GM19238 (cell line): ENCODE results near the gene TMEM156.

Experiments
- DNase-seq: peaks from one replicate; pipeline ENCODE4 v3.0.0; 2011; ENCODE audit warnings: low spot score; ENCODE audit not compliant: insufficient read length

Gene TMEM156

DNA sequence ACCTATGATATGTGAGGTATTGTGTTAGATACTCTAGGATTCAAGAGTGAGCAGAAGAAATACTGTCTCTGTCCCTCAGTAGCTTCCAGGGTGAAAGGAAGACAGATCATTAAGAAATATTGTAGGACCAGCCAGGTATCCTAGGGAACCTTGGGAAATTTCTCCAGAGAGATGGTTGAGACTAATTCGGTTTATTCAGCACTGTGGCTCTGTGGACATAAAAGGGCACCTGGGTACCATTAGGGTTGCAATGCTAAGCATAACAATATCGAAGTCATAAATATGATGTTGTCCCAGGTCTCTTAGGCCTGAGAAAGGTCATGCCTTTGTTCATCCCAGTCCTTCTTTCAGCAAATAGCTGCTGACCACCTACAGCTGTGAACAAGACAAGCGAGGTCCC is 103.6 kb downstream of the TMEM156 start:
- DNase-seq: no peak

DNA sequence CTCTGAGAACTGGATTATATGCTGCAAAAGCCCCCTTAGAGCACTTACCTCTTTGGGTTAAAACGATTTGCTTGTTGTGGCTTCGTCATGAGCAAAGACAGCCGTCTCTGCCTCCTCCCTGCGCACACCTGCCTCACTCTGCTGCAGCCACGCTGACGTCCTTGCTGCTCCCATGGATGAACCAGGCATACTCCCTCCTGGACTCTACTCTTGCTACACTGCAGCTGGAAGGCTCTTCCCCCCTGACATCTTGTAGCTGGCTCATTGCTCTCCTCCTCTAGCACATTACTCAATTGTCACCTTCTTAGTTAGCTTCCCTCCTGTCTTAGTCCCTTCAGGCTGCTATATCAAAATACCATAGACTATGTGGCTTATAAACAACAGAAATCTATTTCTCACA is 105.3 kb downstream of the TMEM156 start:
- no peak for DNase-seq

DNA sequence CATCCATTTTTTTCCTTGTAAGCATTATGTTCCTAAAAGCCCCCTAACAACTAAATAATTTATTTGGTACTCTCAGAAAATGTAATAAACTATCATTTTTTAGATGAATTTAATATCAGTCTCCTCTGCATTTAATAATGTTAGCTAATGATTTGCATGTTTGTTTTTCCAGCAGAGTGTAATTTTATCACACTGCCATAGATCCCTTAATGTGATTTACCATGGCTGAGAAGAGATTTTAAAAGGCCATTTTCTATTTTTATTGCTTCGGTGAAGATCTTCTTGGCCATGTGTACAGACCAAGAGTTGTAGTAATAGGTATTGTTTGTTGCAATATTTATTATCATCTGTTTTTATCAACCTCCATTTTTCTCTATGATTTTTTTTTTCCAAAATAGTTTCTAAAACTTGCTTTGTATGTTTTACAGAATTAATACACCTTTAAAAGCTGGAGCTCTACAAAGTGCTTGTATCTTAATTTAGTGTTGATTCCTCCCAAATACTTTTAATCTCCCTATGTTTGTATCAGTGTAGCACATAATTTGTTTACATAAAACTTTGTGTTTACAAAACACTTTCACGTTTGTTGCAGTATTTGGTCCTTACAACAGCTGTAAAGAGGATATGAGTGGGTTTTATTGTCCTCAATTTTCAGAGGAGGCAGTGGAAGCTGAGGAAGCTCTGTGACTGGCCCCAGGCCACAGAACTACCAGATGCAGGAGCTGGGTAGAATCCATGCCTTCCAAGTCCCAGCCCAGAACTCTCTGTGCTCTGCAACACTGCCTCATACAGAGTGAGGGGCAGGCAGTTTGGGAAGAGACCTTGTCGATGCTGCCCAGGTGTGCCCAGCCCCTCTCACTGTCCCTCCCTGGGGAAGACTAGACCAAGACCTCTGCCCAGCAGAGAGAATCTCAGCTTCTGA is 106.5 kb downstream of the TMEM156 start:
- DNase-seq: no peak

DNA sequence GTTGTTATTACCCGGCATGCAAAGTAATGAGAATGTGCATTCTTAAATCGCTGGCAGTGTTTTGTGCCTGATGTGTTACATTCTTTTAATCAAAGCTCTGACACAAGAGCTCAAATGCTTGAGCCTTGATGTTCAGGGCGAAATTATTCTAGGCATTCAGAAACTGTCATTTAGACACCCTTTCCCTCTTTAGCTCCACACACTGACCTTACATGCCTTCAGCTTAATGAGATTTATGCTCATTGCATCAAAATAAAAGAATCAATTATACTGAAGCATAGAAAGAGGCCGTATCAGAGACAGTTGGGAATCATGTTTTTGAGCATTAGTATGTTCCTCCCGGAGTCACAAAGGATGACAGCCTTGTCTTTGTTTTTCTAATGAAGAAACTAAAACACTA is 107.9 kb downstream of the TMEM156 start:
- no peak for DNase-seq

DNA sequence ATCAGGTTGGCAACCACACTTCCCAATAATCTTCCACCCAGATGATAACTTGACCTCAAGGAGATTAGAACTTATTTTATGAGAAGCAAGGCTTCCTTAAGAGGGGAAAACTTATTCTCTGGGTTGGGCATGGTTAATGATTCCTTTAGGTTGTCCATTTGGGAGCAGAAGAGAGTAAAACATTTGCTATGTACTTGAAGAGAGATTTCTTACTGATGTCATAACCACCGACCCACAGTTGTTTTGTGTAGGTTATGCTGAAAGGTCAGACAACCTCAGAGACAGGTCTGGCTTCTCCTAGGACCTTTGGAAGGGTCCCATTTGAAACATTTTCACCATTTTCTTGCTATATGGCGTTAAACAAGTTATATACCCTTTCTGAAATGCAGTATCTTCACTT is 108.5 kb downstream of the TMEM156 start:
- no peak for DNase-seq

DNA sequence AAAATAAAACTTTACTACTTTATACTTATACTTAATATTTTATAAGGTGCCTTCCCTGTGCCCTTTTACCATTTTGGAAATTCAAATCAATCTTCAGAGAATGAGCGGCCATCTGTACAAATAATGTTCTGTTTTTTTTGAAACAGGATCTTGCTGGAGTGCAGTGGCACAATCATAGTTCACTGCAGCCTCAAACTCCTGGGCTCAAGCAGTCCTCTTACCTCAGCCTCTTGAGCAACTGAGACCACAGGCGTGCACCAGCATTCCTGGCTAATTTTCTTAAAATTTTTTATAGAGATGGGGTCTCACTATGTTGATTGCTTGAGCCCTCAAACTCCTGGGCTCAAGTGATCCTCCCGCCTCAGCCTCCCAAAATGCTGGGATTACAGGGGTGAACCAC is 111.1 kb downstream of the TMEM156 start:
- DNase-seq: no peak

DNA sequence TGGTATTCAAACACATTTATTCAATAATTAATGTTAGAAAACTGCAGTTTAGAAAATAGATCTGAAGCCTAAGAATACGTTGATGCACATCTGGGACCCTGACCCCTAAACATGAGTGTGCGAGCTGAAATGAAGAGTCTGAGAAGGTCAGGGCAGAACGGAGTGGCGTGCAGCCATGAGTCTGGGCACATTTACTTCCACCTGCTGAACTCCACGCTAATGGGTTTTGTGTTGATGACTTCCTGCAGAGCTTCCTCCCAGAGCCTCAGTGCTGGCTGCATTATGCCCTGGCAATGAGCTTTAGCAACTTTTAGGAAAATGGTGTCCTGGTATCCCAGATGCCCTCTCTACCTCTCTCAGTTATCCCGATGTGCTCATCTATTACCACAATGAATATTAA is 111.5 kb downstream of the TMEM156 start:
- no peak for DNase-seq

DNA sequence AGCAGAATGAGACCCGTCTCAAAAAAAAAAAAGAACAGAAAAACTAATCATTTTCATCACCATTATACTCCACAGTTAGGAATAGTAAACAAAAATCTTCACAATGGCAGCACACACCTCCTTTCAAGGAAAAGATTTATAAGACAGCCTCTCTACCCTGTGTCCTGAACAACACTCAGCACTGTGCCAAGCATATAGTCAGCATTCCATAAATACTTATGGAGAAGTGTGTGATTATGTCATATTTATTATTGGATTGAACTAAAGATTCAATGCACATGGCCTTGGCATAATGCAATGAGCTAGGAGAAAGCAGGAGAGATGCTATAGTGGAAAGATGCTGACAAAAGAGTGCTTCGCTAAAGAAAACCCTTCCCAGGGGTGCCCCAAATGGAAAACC is 112.0 kb downstream of the TMEM156 start:
- DNase-seq: no peak

DNA sequence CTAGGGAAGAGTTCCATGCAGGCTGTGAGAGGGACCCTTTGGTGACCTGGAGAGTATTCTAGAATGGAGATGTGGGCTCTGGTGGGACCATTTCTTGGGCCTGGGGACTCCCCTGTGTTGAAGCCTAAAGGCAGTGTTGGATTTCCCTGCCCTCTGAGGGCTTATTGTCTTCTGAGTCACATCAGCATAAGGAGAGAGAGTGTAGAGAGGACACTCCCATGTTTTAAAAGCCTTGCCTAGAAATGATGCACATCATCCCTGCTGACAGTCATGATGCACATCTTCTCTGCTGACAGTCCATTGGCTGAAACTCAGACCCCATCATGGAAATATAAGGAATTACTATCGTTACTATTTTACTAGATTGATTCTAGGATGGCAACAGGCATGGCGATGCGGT is 112.7 kb downstream of the TMEM156 start:
- DNase-seq: no peak

DNA sequence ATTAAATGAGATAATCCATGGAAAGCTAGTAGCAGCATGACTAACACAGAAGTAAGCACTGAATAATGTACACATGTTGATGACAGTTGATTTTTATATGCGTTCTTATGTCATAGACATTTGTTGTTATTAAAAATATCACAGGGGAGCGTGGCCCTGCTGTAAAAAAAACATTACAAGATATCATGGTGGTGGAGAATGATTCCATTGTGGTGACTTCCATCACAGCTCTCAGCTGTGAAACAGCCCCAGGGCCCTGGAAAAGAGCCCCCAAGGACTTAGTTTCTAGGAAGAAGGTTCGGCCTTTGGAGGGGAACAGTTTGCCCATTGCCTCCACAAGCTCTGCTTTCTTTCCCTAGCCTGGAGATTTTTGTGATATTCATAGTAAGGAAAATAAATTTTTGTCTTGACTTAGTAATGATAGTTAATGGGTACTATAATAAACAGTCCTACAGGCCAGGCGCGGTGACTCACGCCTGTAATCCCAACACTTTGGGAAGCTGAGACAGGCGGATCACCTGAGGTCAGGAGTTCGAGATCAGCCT is 114.7 kb downstream of the TMEM156 start:
- no peak for DNase-seq
